ENCODE data around the gene POU2F3.

GRCh38 chr11:120334332-120334731 is 94.4 kb downstream of the POU2F3 start:
- TF ChIP-seq POLR2A (IDR thresholded peaks at IDR 0.05; ENCODE audit: low read depth, low read length) = no peak
- TF ChIP-seq CTCF (conservative IDR thresholded peaks at IDR 0.05; ENCODE audit: low read depth, low read length) = no peak
- no peak for TF ChIP-seq RFX5 (IDR thresholded peaks at IDR 0.05; ENCODE audit: low read depth, low read length)
- TF ChIP-seq MXI1 (IDR thresholded peaks at IDR 0.05; ENCODE audit: borderline replicate concordance, low read depth, low read length) = no peak
- TF ChIP-seq SMC3 (IDR thresholded peaks at IDR 0.05; ENCODE audit: low read depth, low read length) = no peak
- TF ChIP-seq BHLHE40 (IDR thresholded peaks at IDR 0.05; ENCODE audit: low read depth, low read length) = no peak
- no peak for TF ChIP-seq RAD21 (IDR thresholded peaks at IDR 0.05; ENCODE audit: low read length)
- no peak for TF ChIP-seq CHD1 (IDR thresholded peaks at IDR 0.05; ENCODE audit: low read depth, low read length)
